Stimulated activated CD8-positive, alpha-beta memory T cell treated with anti-CD3 and anti-CD28 coated beads, Interleukin-12 subunit alpha, Interleukin-12 subunit beta, amount 100 ng/mL, for 24 hours (primary cell): ENCODE results near the gene DENND5B.
"Not testable (repeated sequence)": the region's sequence is repeated elsewhere in the genome, so short reads cannot be mapped to it uniquely, and the experiment has no call there.

ENCODE experiments used
- DNase-seq: peaks from one replicate; pipeline ENCODE4 v3.0.0-alpha.2; 2020; ENCODE audit errors: extremely low read depth

Gene DENND5B

DNA sequence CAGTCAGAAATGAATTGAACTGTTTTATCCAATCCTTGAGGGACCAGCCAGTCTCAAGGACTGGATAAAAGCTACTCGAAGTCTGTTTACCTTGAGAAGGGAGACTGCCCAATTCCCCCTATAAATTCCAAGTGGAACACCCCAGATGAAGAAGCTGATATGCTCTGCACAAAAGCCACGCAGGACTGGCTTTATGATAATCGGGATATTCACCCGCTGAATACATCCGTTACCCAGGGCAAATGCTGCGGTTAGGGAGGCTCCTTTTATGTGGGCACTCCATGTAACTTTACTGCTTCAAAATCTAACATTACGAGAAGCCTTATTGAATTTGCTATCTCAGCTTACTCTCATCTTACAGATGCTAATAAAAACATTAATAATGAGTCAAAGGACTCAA is 119.1 kb downstream of the DENND5B start:
- no peak for DNase-seq

- DNase-seq = no peak
Measured at GRCh38 chr12:31471051-31471450, 119.9 kb downstream of the DENND5B start.

- no peak for DNase-seq
Measured at GRCh38 chr12:31470459-31470858, 120.5 kb downstream of the DENND5B start.

GRCh38 chr12:31466768-31467167 is 124.2 kb downstream of the DENND5B start:
- no peak for DNase-seq

- no peak for DNase-seq
Measured at GRCh38 chr12:31465002-31465401, 125.9 kb downstream of the DENND5B start.

DNA sequence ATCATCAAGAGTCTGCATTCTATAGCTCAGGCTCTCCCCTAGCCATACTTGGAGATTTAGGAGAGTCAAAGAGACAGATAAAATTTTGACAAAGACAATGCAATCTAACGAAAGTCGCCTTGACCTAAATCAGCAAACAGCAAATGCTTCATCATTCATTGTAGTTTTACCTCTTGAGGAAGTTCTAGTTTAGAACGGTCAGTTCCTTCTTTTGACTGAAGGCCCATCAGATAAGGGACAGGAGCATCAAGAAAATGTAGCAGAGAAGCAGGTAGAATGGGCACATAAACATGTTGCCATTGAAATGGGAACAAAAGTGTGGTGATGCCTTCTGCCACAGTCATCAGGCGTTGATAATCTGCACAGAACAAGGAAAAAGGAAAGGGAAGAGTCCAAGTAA is 130.9 kb downstream of the DENND5B start:
- no peak for DNase-seq

- DNase-seq = no peak
Measured at GRCh38 chr12:31456562-31456961, 134.4 kb downstream of the DENND5B start.

DNA sequence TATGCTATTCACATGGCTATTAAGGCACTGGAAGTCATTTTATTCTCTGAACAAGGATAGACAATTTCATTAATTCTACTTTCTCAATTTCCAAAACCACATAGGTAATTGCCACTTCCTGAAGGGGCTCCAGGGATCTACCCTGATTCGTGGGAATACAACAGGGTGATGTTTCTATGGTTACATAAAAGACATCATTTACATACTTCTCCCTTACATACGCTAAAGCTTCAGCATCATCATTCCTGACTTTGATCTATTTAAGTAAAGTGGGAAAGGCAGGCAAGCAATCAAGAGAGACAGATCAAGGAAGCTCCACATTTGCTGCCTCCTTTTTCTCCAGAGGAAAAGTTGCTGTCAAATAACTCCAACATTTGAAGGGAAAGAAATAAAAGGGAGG is 146.2 kb downstream of the DENND5B start:
- DNase-seq = no peak

DNA sequence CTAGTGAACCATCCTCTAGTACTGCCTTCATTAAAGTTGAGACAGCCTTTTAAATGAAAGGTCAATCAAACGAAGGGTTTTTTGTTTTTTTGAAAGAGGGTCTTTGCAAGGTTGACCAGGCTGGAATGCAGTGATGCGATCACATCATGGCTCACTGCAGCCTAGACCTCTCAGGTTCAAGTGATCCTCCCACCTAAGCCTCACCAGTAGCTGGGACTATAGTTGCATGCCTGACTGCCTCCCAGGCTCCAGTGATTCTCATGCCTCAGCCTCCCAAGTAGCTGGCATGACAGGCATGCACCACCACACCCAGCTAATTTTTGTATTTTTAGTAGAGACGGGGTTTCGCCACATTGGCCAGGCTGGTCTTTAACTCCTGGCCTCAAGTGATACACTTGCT is 150.3 kb downstream of the DENND5B start:
- DNase-seq = no peak

GRCh38 chr12:31440134-31440533 is 150.8 kb downstream of the DENND5B start:
- no peak for DNase-seq

GRCh38 chr12:31431721-31432240 is 159.2 kb downstream of the DENND5B start:
- DNase-seq = no peak

DNA sequence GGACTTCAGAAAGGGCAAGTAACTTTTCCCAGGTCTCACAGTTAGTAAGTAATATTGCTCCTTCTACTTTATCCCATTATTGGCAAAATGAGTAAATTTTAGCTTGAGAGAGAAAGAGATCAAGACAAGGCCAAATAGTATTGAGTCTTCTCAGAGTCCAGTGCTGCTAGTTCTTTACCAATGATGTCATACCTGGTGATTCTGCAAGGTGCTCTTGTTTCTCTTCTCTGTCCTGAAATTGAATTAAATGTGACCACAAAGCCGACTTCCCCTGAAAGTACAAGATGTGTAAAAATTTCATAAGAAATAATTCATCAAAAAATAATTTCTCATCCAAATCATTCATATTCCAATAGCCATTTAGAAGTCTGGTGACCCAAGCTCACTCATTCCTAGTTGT is 167.5 kb downstream of the DENND5B start:
- no peak for DNase-seq

DNA sequence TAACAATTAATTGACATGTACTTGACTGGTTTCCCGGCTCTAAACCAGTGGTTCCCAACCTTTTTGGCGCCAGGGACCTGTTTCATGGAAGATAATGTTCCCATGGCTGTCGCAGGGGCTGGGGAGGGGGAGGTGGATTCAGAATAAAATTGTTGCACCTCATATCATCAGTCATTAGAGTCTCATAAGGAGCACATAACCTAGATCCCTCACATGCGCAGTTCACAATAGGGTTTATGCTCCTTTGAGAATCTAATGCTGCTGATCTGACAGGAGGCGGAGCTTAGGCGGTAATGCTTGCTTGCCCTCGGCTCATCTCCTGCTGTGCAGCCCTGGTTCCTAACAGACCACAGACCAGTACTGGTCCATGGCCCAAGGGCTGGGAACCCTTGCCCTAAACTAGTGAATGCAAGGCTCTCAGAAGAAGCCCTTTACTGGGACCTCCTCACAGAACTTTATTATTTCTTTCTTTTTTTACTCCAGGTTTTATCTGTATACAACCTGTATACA is 178.6 kb downstream of the DENND5B start:
- DNase-seq = no peak

- no peak for DNase-seq
Measured at GRCh38 chr12:31408763-31409162, 182.2 kb downstream of the DENND5B start.

- no peak for DNase-seq
Measured at GRCh38 chr12:31407562-31407961, 183.4 kb downstream of the DENND5B start.

DNA sequence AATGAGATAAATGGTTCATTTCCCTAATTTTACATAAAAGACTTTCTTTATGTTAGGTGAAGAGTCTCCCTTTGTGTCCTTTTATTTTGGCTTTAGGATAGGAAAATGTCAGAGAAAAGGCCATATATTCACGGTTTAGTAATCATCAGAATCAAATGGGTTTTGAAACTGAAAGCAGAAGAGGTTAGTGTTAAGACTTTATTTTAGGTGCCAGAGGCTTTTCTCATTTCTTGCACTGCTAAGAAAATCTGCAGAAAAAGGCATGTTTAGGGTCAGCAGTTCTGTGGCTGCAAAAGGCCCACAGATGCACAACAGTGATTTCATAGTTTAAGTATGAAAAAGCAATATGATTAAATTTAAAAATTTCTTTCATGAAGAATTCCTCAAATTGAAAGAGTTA is 184.6 kb downstream of the DENND5B start:
- DNase-seq = no peak

GRCh38 chr12:31405021-31405420 is 185.9 kb downstream of the DENND5B start:
- DNase-seq = no peak

DNA sequence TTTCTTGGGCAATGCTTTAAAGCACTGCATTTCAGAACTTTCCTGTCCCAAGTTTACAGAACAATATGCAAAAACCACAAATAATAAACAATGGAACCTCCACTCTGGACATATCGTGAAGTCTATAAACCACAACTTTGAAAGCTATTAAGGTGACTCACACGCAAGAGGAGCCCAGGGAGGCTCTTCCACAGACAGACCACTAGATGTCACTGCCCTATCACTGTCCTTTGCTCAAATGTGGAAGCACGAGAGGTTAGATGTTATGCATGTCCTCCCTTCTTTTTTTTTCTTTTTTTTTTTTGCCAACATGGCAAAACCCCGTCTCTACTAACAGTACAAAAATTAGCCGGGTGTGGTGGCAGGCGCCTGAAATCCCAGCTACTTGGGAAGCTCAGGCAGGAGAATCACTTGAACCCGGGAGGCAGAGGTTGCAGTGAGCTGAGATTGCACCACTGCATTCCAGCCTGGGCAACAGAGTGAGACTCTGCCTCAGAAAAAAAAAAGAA is 187.8 kb downstream of the DENND5B start:
- DNase-seq = not testable (repeated sequence)

GRCh38 chr12:31393004-31393550 is 197.9 kb downstream of the DENND5B start:
- DNase-seq = no peak

GRCh38 chr12:31390991-31391390 is 199.9 kb downstream of the DENND5B start:
- no peak for DNase-seq

DNA sequence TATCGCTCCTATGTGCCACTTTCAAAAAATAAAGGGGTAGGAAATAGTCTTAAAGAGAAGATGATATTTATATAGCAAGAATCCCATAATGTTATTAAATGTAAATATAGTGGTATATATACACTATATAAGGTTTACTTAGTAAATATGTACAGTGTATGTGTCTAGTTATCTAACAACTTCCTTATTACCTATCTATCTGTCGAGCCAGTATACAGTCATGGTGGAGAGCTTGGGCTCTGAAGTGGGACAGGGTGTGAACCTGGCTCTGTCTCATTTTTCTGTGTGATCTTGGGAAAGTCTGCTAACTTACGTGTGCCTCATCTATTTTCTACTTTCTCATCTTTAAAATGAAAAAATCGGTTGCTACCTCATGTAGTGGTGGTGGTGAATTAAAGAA is 202.2 kb downstream of the DENND5B start:
- DNase-seq = no peak

GRCh38 chr12:31387466-31387865 is 203.5 kb downstream of the DENND5B start:
- DNase-seq = no peak

DNA sequence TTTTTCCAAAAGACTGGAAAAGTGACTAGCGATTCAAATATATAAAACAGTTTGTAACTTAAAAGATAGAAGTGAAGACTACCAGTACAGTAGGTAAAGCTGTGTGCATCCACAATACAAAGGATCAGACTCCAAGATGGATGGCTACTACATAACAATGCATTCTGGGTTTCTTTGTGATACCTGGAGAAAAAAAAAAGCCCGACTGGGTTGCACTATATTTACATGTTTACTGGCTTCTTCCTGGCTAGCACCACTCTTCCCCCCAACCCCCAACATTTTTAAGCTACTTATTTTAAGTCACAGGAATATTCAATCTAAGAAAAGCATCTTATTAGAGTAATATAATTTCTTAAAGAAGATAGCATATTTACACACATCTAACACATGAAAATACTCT is 203.9 kb downstream of the DENND5B start:
- DNase-seq = no peak

DNA sequence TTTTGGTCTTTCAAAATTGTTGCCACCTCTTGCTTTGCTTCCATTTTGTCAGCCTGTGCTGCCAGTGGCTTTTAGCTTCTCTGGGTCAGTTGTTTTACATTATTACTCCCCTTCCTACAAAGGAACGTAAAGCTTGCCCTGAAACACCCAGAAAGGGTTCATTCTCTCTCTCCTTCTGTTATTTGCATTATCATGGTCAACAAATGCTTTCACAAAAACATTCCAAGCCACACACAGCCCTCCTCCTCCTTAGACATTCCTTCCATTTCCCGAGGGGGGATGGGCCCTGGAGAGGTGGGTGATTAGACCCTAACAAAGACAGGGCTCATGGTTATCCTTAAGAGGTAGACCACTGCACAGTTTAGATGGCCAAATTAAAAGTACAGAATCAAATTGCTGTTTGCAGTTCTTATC is 204.6 kb downstream of the DENND5B start:
- DNase-seq = no peak
